ENCODE measurements around the gene NOVA1. TPM values are rescaled to one million over a fixed set of nuclear protein-coding genes. Genes with fewer than 3 reads are reported as not detected.

The NOVA1 gene
- total RNA-seq, 1 experiment from 2014 or later, result 11.6 TPM

DNA sequence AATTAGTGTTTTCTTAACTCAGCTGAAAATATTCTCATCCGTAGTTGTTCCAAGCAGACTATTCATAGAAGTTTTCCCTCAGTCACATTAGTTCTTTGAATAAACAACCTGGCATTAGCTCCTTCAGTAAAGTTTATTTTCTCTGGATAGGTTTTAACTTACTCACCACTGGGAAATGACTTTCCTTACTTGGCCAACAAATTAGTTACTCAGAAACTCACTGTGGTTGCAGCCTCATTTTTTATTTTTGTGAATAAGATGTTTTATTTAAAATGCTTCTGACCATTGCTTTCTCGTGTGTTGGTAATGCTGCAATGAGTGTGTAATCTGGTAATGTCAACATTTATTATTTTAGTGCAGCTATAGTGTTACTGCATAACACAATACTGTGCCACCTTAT, 74.9 kb downstream of the NOVA1 start:
- no peak for TF ChIP-seq ZNF219 (CRISPR knock-in tag; IDR thresholded peaks at IDR 0.05; ENCODE audit: borderline replicate concordance)
- TF ChIP-seq FOXJ3 (CRISPR knock-in tag; IDR thresholded peaks at IDR 0.05; ENCODE audit: borderline replicate concordance), result no peak
- TF ChIP-seq, protein P1, sequence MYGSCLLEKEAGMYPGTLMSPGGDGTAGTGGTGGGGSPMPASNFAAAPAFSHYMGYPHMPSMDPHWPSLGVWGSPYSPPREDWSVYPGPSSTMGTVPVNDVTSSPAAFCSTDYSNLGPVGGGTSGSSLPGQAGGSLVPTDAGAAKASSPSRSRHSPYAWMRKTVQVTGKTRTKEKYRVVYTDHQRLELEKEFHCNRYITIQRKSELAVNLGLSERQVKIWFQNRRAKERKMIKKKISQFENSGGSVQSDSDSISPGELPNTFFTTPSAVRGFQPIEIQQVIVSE (CRISPR knock-in tag; IDR thresholded peaks at IDR 0.05; ENCODE audit: borderline replicate concordance), result no peak
- TF ChIP-seq, protein P2, sequence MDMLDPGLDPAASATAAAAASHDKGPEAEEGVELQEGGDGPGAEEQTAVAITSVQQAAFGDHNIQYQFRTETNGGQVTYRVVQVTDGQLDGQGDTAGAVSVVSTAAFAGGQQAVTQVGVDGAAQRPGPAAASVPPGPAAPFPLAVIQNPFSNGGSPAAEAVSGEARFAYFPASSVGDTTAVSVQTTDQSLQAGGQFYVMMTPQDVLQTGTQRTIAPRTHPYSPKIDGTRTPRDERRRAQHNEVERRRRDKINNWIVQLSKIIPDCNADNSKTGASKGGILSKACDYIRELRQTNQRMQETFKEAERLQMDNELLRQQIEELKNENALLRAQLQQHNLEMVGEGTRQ (CRISPR knock-in tag; IDR thresholded peaks at IDR 0.05), result no peak
- no peak for TF ChIP-seq PRRX2 (CRISPR knock-in tag; IDR thresholded peaks at IDR 0.05)
- no peak for TF ChIP-seq SOX15 (CRISPR knock-in tag; IDR thresholded peaks at IDR 0.05)
- TF ChIP-seq, protein P3, sequence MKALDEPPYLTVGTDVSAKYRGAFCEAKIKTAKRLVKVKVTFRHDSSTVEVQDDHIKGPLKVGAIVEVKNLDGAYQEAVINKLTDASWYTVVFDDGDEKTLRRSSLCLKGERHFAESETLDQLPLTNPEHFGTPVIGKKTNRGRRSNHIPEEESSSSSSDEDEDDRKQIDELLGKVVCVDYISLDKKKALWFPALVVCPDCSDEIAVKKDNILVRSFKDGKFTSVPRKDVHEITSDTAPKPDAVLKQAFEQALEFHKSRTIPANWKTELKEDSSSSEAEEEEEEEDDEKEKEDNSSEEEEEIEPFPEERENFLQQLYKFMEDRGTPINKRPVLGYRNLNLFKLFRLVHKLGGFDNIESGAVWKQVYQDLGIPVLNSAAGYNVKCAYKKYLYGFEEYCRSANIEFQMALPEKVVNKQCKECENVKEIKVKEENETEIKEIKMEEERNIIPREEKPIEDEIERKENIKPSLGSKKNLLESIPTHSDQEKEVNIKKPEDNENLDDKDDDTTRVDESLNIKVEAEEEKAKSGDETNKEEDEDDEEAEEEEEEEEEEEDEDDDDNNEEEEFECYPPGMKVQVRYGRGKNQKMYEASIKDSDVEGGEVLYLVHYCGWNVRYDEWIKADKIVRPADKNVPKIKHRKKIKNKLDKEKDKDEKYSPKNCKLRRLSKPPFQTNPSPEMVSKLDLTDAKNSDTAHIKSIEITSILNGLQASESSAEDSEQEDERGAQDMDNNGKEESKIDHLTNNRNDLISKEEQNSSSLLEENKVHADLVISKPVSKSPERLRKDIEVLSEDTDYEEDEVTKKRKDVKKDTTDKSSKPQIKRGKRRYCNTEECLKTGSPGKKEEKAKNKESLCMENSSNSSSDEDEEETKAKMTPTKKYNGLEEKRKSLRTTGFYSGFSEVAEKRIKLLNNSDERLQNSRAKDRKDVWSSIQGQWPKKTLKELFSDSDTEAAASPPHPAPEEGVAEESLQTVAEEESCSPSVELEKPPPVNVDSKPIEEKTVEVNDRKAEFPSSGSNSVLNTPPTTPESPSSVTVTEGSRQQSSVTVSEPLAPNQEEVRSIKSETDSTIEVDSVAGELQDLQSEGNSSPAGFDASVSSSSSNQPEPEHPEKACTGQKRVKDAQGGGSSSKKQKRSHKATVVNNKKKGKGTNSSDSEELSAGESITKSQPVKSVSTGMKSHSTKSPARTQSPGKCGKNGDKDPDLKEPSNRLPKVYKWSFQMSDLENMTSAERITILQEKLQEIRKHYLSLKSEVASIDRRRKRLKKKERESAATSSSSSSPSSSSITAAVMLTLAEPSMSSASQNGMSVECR (CRISPR knock-in tag; IDR thresholded peaks at IDR 0.05; ENCODE audit: borderline replicate concordance), result no peak
- TF ChIP-seq JAZF1 (CRISPR knock-in tag; IDR thresholded peaks at IDR 0.05), result no peak
- TF ChIP-seq RELA (CRISPR knock-in tag; IDR thresholded peaks at IDR 0.05; ENCODE audit: borderline replicate concordance), result no peak
- TF ChIP-seq, protein P4, sequence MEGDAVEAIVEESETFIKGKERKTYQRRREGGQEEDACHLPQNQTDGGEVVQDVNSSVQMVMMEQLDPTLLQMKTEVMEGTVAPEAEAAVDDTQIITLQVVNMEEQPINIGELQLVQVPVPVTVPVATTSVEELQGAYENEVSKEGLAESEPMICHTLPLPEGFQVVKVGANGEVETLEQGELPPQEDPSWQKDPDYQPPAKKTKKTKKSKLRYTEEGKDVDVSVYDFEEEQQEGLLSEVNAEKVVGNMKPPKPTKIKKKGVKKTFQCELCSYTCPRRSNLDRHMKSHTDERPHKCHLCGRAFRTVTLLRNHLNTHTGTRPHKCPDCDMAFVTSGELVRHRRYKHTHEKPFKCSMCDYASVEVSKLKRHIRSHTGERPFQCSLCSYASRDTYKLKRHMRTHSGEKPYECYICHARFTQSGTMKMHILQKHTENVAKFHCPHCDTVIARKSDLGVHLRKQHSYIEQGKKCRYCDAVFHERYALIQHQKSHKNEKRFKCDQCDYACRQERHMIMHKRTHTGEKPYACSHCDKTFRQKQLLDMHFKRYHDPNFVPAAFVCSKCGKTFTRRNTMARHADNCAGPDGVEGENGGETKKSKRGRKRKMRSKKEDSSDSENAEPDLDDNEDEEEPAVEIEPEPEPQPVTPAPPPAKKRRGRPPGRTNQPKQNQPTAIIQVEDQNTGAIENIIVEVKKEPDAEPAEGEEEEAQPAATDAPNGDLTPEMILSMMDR (IDR thresholded peaks at IDR 0.05), result no peak
- TF ChIP-seq, protein P5, sequence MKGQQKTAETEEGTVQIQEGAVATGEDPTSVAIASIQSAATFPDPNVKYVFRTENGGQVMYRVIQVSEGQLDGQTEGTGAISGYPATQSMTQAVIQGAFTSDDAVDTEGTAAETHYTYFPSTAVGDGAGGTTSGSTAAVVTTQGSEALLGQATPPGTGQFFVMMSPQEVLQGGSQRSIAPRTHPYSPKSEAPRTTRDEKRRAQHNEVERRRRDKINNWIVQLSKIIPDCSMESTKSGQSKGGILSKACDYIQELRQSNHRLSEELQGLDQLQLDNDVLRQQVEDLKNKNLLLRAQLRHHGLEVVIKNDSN (CRISPR knock-in tag; IDR thresholded peaks at IDR 0.05), result no peak
- H3K36me3 Mint-ChIP-seq, result no peaks in the 10 kb centered on the region
- peaks cover 33% of the 10 kb centered on the region for H3K4me1 Mint-ChIP-seq
- H3K27ac Mint-ChIP-seq, result peak overlapping the region; percentile 46; the same call in 1 of the 2 replicates
- DNase-seq (ENCODE audit: low spot score) (no peak), ATAC-seq (no peak)
- POLR2A ChIA-PET, result no interaction called here
- H3K27me3 Mint-ChIP-seq (ENCODE audit: low read depth), result no peaks in the 10 kb centered on the region
- no peak overlapping the region for H3K4me3 Mint-ChIP-seq
- CTCF ChIA-PET, result no interaction called here
- no peaks in the 10 kb centered on the region for H3K9me3 Mint-ChIP-seq

DNA sequence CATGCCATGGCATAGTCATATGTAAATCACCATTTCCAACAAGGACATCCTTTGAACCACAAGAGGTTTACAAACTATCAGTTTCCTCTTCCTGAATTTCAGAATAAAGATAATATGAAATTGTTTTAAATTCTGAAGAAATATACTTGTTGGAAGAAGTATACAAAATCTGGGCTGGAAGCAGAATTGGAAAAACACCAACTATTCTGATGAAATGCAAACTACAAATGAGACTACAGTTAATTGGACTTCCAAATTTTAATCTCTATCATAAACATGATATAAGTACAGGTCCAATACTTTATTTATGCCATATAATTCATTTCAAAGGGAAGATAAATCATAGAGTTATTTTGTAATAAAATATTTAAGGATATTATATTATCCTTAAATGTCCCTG, 80.1 kb downstream of the NOVA1 start:
- H3K36me3 Mint-ChIP-seq, result no peaks in the 10 kb centered on the region
- ATAC-seq, result no peak
- ChIA-PET CTCF (no interaction called here), POLR2A (no interaction called here)
- H3K4me1 Mint-ChIP-seq, result peaks cover 23% of the 10 kb centered on the region
- H3K9me3 Mint-ChIP-seq, result peaks cover 3% of the 10 kb centered on the region
- no peak for DNase-seq (ENCODE audit: low spot score)
- no peaks in the 10 kb centered on the region for H3K27me3 Mint-ChIP-seq (ENCODE audit: low read depth)
- H3K27ac Mint-ChIP-seq, result no peak overlapping the region
- H3K4me3 Mint-ChIP-seq, result no peak overlapping the region
- TF ChIP-seq, protein P6, sequence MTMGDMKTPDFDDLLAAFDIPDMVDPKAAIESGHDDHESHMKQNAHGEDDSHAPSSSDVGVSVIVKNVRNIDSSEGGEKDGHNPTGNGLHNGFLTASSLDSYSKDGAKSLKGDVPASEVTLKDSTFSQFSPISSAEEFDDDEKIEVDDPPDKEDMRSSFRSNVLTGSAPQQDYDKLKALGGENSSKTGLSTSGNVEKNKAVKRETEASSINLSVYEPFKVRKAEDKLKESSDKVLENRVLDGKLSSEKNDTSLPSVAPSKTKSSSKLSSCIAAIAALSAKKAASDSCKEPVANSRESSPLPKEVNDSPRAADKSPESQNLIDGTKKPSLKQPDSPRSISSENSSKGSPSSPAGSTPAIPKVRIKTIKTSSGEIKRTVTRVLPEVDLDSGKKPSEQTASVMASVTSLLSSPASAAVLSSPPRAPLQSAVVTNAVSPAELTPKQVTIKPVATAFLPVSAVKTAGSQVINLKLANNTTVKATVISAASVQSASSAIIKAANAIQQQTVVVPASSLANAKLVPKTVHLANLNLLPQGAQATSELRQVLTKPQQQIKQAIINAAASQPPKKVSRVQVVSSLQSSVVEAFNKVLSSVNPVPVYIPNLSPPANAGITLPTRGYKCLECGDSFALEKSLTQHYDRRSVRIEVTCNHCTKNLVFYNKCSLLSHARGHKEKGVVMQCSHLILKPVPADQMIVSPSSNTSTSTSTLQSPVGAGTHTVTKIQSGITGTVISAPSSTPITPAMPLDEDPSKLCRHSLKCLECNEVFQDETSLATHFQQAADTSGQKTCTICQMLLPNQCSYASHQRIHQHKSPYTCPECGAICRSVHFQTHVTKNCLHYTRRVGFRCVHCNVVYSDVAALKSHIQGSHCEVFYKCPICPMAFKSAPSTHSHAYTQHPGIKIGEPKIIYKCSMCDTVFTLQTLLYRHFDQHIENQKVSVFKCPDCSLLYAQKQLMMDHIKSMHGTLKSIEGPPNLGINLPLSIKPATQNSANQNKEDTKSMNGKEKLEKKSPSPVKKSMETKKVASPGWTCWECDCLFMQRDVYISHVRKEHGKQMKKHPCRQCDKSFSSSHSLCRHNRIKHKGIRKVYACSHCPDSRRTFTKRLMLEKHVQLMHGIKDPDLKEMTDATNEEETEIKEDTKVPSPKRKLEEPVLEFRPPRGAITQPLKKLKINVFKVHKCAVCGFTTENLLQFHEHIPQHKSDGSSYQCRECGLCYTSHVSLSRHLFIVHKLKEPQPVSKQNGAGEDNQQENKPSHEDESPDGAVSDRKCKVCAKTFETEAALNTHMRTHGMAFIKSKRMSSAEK (CRISPR knock-in tag; IDR thresholded peaks at IDR 0.05; ENCODE audit: borderline replicate concordance), result no peak
- TF ChIP-seq, protein P7, sequence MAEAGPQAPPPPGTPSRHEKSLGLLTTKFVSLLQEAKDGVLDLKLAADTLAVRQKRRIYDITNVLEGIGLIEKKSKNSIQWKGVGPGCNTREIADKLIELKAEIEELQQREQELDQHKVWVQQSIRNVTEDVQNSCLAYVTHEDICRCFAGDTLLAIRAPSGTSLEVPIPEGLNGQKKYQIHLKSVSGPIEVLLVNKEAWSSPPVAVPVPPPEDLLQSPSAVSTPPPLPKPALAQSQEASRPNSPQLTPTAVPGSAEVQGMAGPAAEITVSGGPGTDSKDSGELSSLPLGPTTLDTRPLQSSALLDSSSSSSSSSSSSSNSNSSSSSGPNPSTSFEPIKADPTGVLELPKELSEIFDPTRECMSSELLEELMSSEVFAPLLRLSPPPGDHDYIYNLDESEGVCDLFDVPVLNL (CRISPR knock-in tag; IDR thresholded peaks at IDR 0.05; ENCODE audit: borderline replicate concordance, low read depth), result no peak
- no peak for TF ChIP-seq MXD4 (CRISPR knock-in tag; IDR thresholded peaks at IDR 0.05; ENCODE audit: borderline replicate concordance)
- no peak for TF ChIP-seq FOXP1 (CRISPR knock-in tag; IDR thresholded peaks at IDR 0.05; ENCODE audit: borderline replicate concordance)
- TF ChIP-seq MYBL2 (CRISPR knock-in tag; IDR thresholded peaks at IDR 0.05), result no peak
- TF ChIP-seq, protein P8, sequence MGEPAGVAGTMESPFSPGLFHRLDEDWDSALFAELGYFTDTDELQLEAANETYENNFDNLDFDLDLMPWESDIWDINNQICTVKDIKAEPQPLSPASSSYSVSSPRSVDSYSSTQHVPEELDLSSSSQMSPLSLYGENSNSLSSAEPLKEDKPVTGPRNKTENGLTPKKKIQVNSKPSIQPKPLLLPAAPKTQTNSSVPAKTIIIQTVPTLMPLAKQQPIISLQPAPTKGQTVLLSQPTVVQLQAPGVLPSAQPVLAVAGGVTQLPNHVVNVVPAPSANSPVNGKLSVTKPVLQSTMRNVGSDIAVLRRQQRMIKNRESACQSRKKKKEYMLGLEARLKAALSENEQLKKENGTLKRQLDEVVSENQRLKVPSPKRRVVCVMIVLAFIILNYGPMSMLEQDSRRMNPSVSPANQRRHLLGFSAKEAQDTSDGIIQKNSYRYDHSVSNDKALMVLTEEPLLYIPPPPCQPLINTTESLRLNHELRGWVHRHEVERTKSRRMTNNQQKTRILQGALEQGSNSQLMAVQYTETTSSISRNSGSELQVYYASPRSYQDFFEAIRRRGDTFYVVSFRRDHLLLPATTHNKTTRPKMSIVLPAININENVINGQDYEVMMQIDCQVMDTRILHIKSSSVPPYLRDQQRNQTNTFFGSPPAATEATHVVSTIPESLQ (CRISPR knock-in tag; IDR thresholded peaks at IDR 0.05), result no peak
- TF ChIP-seq HMGA2 (CRISPR knock-in tag; IDR thresholded peaks at IDR 0.05), result no peak

All from WTC11 (cell line).